Stimulated activated CD4-positive, alpha-beta T cell treated with anti-CD3 and anti-CD28 coated beads, Interleukin-15, amount 100 ng/mL, for 1 hour (primary cell): Measurements from ENCODE around the gene ACSF2.

ENCODE experiments used
- DNase-seq, 2 donors: peaks; one replicate each; pipeline ENCODE4 v3.0.0-alpha.2; 2020; ENCODE audit warnings: low read depth in 1 of 2, low spot score in 1 of 2

The ACSF2 gene

GRCh38 chr17:50476545-50477315 lies 50.7 kb downstream of the ACSF2 start:
- no peak for DNase-seq

GRCh38 chr17:50477976-50478375 lies 52.0 kb downstream of the ACSF2 start:
- DNase-seq = no peak

GRCh38 chr17:50478391-50479381 lies 52.7 kb downstream of the ACSF2 start, which contains the start of gene RSAD1:
Gene RSAD1, plus strand, starts transcription at chr17:50478860. Its CDS starts 25 bp downstream, at chr17:50478885.
- DNase-seq = peak; percentile 74 to 81

- peak; percentile 33 to 47 for DNase-seq
Observed at GRCh38 chr17:50479522-50480141, 53.6 kb downstream of the ACSF2 start.

GRCh38 chr17:50480142-50480764 lies 54.2 kb downstream of the ACSF2 start:
- DNase-seq = no peak

- DNase-seq = no peak
Observed at GRCh38 chr17:50480854-50481490, 55.0 kb downstream of the ACSF2 start.

- DNase-seq = no peak
Observed at GRCh38 chr17:50481648-50482047, 55.6 kb downstream of the ACSF2 start.

GRCh38 chr17:50482110-50482509 lies 56.1 kb downstream of the ACSF2 start:
- no peak for DNase-seq

GRCh38 chr17:50482516-50482915 lies 56.5 kb downstream of the ACSF2 start:
- peak; percentile 40 to 60 for DNase-seq

- DNase-seq = no peak
Observed at GRCh38 chr17:50483266-50483665, 57.2 kb downstream of the ACSF2 start.

GRCh38 chr17:50484386-50485155 lies 58.6 kb downstream of the ACSF2 start:
- DNase-seq = no peak

GRCh38 chr17:50487213-50488096 lies 61.4 kb downstream of the ACSF2 start:
- no peak for DNase-seq

- no peak for DNase-seq
Observed at GRCh38 chr17:50488880-50489279, 62.9 kb downstream of the ACSF2 start.

GRCh38 chr17:50491505-50491904 lies 65.5 kb downstream of the ACSF2 start:
- no peak for DNase-seq

- DNase-seq = no peak
Observed at GRCh38 chr17:50492214-50492613, 66.2 kb downstream of the ACSF2 start.

- DNase-seq = no peak
Observed at GRCh38 chr17:50493744-50494143, 67.7 kb downstream of the ACSF2 start.

- no peak for DNase-seq
Observed at GRCh38 chr17:50495217-50495823, 69.3 kb downstream of the ACSF2 start.

- no peak for DNase-seq
Observed at GRCh38 chr17:50495918-50496317, 69.9 kb downstream of the ACSF2 start.
